AG04450 (cell line): ENCODE data around the gene SYNPR. TPM values are rescaled to one million over a fixed set of nuclear protein-coding genes. Genes with fewer than 3 reads are reported as not detected.

Experiments
- CTCF ChIA-PET: fragments of 300-600, 350-600 bp; formaldehyde crosslinking; extraction: SDS; loops from one replicate; lab custom pipeline; 2022; ENCODE audit warnings: antibody characterized with exemption, inconsistent platforms; lab: Charles Lee
- POLR2A ChIA-PET: fragments of 350-600 bp; formaldehyde crosslinking; extraction: SDS; loops from one replicate; lab custom pipeline; 2021; ENCODE audit warnings: antibody characterized with exemption, inconsistent platforms; lab: Yijun Ruan, JAX
- DNase-seq: peaks from one replicate; pipeline ENCODE4 v3.0.0-alpha.2; 2011; ENCODE audit warnings: low read depth, low spot score
- H3K27ac ChIP-seq: one replicate; pipeline ENCODE4 v1.5.1; 2012; ENCODE audit warnings: low read depth, low read length, control low read depth
- H3K27me3 ChIP-seq: one replicate; pipeline ENCODE4 v1.6.0; 2012; ENCODE audit warnings: low read length; ENCODE audit not compliant: control insufficient read depth, insufficient read depth
- H3K4me3 ChIP-seq: 2 replicates; pipeline ENCODE4 v1.5.1; 2011; ENCODE audit warnings: mild to moderate bottlenecking, low read depth, low read length, control low read depth
- H3K9me3 ChIP-seq: 2 replicates; pipeline ENCODE4 v1.5.1; 2012; ENCODE audit warnings: low read length; ENCODE audit not compliant: control insufficient read depth, insufficient read depth
- polyA plus RNA-seq: library from polyadenylated mRNA; depleted of rRNA; stranded (reverse); fragments of >200 nt; gene quantifications from 2 replicates; pipeline ENCODE4 v1.2.3, GENCODE V29; 2011
- TF ChIP-seq, protein P1 (sequence below): IDR thresholded peaks from 2 replicates; pipeline ENCODE4 v1.5.1; 2011; ENCODE audit warnings: low read depth, low read length, control low read depth, inconsistent platforms

Gene SYNPR
- polyA plus RNA-seq, 1 experiment: not detected

- Histone ChIP-seq H3K27me3 (no peaks in the 10 kb centered on the region), H3K4me3 (no peak overlapping the region), H3K27ac (no peak overlapping the region), H3K9me3 (no peaks in the 10 kb centered on the region)
- CTCF ChIA-PET: no interaction called here
- POLR2A ChIA-PET: no interaction called here
- no peak for DNase-seq
- TF ChIP-seq, protein P1, sequence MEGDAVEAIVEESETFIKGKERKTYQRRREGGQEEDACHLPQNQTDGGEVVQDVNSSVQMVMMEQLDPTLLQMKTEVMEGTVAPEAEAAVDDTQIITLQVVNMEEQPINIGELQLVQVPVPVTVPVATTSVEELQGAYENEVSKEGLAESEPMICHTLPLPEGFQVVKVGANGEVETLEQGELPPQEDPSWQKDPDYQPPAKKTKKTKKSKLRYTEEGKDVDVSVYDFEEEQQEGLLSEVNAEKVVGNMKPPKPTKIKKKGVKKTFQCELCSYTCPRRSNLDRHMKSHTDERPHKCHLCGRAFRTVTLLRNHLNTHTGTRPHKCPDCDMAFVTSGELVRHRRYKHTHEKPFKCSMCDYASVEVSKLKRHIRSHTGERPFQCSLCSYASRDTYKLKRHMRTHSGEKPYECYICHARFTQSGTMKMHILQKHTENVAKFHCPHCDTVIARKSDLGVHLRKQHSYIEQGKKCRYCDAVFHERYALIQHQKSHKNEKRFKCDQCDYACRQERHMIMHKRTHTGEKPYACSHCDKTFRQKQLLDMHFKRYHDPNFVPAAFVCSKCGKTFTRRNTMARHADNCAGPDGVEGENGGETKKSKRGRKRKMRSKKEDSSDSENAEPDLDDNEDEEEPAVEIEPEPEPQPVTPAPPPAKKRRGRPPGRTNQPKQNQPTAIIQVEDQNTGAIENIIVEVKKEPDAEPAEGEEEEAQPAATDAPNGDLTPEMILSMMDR: no peak
These were observed 230.7 kb downstream of the SYNPR start for GRCh38 chr3:63508771-63509170.

GRCh38 chr3:63513791-63514190, 235.7 kb downstream of the SYNPR start:
- DNase-seq: no peak
- ChIA-PET POLR2A (no interaction called here), CTCF (no interaction called here)
- H3K4me3 ChIP-seq: no peak overlapping the region
- no peaks in the 10 kb centered on the region for H3K9me3 ChIP-seq
- TF ChIP-seq, protein P1: no peak
- H3K27me3 ChIP-seq: no peaks in the 10 kb centered on the region
- H3K27ac ChIP-seq: no peak overlapping the region

GRCh38 chr3:63514678-63515077, 236.6 kb downstream of the SYNPR start:
- no peaks in the 10 kb centered on the region for H3K27me3 ChIP-seq
- TF ChIP-seq, protein P1: no peak
- H3K4me3 ChIP-seq: no peak overlapping the region
- POLR2A ChIA-PET: no interaction called here
- CTCF ChIA-PET: no interaction called here
- H3K27ac ChIP-seq: no peak overlapping the region
- no peak for DNase-seq
- no peaks in the 10 kb centered on the region for H3K9me3 ChIP-seq

GRCh38 chr3:63519426-63519825, 241.3 kb downstream of the SYNPR start:
- TF ChIP-seq, protein P1: no peak
- DNase-seq: no peak
- H3K4me3 ChIP-seq: no peak overlapping the region
- no peaks in the 10 kb centered on the region for H3K9me3 ChIP-seq
- POLR2A ChIA-PET: no interaction called here
- CTCF ChIA-PET: no interaction called here
- H3K27me3 ChIP-seq: no peaks in the 10 kb centered on the region
- H3K27ac ChIP-seq: no peak overlapping the region

DNA sequence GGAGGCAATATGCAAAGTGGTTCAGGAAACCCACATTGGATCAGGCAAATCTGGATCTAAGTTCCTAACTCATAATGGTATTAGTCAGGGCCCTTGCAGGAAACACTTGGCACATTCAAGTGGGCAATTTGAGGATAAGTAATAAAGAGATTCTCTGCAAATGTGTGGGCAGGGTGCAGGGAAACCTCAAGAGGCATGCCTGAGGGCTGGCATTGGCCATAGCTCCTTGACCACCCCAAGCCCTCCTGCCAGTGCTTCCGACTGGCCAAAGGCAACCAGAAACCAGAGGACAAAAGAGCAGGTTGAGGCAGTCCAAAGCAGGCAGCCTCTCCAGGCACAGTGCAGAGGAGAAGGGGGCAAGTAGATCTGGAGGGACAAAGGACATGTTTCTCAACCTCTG, 243.5 kb downstream of the SYNPR start:
- Histone ChIP-seq H3K27me3 (no peaks in the 10 kb centered on the region), H3K27ac (no peak overlapping the region), H3K4me3 (no peak overlapping the region), H3K9me3 (no peaks in the 10 kb centered on the region)
- POLR2A ChIA-PET: no interaction called here
- CTCF ChIA-PET: no interaction called here
- TF ChIP-seq, protein P1: no peak
- DNase-seq: no peak
